ENCODE results near the gene PRR5L.

GRCh38 chr11:36390963-36391471 is 94.9 kb downstream of the PRR5L start:
- TF ChIP-seq RAD21 (IDR thresholded peaks at IDR 0.05; ENCODE audit: low read length) (no peak), FOSL2 (IDR thresholded peaks at IDR 0.05; ENCODE audit: borderline replicate concordance, low read depth) (no peak), EZH2phosphoT487 (IDR thresholded peaks at IDR 0.05; ENCODE audit: borderline replicate concordance, low read depth) (no peak), PBX3 (IDR thresholded peaks at IDR 0.05) (no peak), JUND (IDR thresholded peaks at IDR 0.05) (no peak), GATA2 (CRISPR knock-in tag; IDR thresholded peaks at IDR 0.05) (no peak), MEF2A (IDR thresholded peaks at IDR 0.05; ENCODE audit: borderline replicate concordance, low read depth) (no peak), IRF3 (IDR thresholded peaks at IDR 0.05; ENCODE audit: low read depth, low read length) (no peak)
- TF ChIP-seq, protein P1, sequence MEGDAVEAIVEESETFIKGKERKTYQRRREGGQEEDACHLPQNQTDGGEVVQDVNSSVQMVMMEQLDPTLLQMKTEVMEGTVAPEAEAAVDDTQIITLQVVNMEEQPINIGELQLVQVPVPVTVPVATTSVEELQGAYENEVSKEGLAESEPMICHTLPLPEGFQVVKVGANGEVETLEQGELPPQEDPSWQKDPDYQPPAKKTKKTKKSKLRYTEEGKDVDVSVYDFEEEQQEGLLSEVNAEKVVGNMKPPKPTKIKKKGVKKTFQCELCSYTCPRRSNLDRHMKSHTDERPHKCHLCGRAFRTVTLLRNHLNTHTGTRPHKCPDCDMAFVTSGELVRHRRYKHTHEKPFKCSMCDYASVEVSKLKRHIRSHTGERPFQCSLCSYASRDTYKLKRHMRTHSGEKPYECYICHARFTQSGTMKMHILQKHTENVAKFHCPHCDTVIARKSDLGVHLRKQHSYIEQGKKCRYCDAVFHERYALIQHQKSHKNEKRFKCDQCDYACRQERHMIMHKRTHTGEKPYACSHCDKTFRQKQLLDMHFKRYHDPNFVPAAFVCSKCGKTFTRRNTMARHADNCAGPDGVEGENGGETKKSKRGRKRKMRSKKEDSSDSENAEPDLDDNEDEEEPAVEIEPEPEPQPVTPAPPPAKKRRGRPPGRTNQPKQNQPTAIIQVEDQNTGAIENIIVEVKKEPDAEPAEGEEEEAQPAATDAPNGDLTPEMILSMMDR (IDR thresholded peaks at IDR 0.05): no peak

Data from SK-N-SH (cell line).